Lung microvascular endothelial cell (primary cell): ENCODE results near the gene GET4. TPM values are rescaled to one million over a fixed set of nuclear protein-coding genes. Genes with fewer than 3 reads are reported as not detected.

Source experiments
- total RNA-seq: library from RNA; depleted of rRNA; stranded (reverse); fragments of >200 nt; gene quantifications from 2 replicates; pipeline ENCODE4 v1.2.1, GENCODE V29; 2014

The GET4 gene
- total RNA-seq, 1 donor from 2014 or later, result 38.3 TPM

Other genes starting within 250 kb of the GET4 start
- gene DNAAF5, start 149.9 kb upstream of the GET4 start, total RNA-seq, result 10.0 and 12.1 TPM in 2 replicates
- gene PRKAR1B, start 149.3 kb upstream of the GET4 start, total RNA-seq, result 34.4 and 71.8 TPM in 2 replicates
- 73.0 and 94.8 TPM in 2 replicates for gene SUN1, start 44.1 kb upstream of the GET4 start, total RNA-seq
- gene ADAP1, start 78.1 kb downstream of the GET4 start, total RNA-seq, result 1.7 and 3.2 TPM in 2 replicates
- 3.9 and 5.4 TPM in 2 replicates for gene COX19, start 99.0 kb downstream of the GET4 start, total RNA-seq
- not detected in 2 replicates for gene CYP2W1, start 106.6 kb downstream of the GET4 start, total RNA-seq
- 24.0 and 90.3 TPM in 2 replicates for gene GPR146, start 168.0 kb downstream of the GET4 start, total RNA-seq
- gene GPER1, start 211.6 kb downstream of the GET4 start, total RNA-seq, result 1.1 and 1.2 TPM in 2 replicates